NCI-H526 treated with DMSO at 0.1 percent for 48 hours (cell line): ENCODE results near the gene SYPL1.
A peak's percentile ranks its signal among the peaks of the same experiment; 100 is the strongest.

Experiments
- DNase-seq: peaks from one replicate; lab custom pipeline; 2025; lab: John Stamatoyannopoulos, UW

The SYPL1 gene

GRCh38 chr7:106092204-106092603 is 19.9 kb downstream of the SYPL1 start:
- no peak for DNase-seq

- no peak for DNase-seq
Observed at GRCh38 chr7:106089647-106090046, 22.5 kb downstream of the SYPL1 start.

DNA sequence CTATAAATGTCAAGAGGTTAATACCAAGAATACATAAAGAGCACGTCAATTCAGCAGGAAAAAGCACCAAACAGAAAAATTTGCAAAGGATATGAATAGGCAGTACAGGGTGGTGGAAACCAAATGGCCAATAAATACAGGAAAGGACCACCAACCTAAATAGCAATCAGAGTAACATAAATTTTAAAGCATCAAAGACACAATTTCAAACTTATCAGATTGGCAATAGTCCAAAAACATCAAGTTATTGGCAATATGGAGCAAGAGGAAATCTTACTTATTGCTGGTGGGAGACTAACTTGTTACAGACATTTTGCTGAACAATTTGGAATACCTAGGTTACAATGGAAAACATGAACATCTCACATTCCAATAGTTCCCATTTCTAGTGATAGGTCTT is 24.1 kb downstream of the SYPL1 start:
- no peak for DNase-seq

DNA sequence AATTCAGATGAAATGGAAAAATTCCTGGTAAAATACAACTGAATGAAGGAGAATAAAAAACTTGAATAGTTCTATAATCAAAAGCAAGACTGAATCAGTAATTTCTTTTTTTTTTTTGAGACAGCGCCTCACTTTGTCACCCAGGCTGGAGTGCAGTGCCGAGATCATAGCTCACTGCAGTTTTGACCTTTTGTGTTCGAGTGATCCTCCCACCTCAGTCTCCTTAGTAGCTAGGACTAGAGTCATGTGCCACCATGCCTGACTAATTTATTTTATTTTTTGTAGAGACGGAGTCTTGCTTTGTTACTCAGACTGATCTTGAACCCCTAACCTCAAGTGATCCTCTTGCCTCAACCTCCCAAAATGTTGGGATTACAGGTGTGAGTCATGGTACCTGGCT is 26.1 kb downstream of the SYPL1 start:
- DNase-seq = no peak

GRCh38 chr7:106085015-106085414 is 27.1 kb downstream of the SYPL1 start:
- DNase-seq = no peak

- no peak for DNase-seq
Observed at GRCh38 chr7:106083717-106084116, 28.4 kb downstream of the SYPL1 start.

DNA sequence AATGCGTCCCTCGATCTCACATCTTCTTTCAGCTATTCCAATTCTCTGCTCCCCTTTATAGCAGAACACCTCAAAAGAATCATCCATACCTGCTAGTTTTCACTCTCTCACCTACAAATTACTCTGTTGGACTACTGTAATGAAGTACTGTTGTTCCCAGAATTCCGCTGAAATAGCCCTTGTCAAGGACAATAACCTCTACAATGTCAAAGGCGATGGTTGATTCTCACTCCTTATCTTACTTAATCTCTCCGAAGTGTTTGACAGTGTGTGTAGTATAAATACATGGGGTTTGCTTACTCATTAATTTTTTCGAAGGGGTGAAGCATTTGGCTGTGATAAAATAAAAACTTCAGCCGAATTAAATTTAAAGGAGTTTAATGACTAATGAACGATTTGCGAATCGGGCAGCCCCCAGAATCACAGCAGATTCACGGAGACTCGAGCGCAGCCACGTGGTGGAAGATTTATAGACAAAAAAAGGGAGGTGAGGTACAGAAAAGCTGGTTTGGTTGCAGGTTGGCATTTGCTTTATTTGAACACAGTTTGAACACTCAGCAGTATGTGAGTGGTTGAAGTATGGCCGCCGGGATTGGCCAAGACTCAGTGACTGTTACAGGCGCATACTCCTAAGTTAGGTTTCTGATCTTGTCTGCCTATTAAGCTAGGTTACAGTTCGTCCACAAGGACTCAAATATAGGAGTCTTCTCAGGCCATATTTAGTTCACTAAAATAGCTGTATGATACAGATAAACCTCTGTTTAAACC is 29.8 kb downstream of the SYPL1 start:
- no peak for DNase-seq

DNA sequence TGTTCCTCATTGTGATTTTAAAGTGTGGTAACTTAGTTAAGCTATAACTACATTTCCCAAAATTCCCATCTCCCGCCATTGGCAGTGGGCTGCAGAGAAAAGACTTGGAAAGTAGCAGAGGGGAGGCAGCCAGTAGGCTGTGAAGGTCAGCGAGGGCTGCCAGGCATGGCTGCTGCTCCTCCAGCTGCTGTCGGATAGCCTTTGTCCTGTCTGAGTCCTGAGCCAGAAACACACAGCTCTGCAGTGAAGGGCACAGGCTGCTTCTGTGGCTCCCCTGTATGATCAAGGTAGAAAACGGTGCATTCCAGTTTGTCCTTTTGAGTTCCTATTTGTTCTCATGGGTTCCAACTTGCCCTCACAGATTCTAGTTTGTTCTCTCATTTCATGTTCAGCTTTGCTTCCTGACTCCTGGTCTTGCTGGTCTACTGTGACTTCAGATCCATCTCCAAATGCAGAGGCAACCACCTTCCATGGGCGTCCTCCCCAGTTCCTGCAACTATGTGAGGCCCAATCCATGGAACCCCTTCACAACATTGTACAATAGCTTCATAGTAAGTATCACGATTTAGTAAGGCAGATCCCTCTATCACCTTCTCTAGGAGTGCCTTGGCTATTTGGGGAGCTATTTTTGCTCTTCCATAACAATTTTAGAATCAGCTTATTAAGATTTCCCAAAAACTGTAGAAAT is 31.7 kb downstream of the SYPL1 start:
- no peak for DNase-seq

DNA sequence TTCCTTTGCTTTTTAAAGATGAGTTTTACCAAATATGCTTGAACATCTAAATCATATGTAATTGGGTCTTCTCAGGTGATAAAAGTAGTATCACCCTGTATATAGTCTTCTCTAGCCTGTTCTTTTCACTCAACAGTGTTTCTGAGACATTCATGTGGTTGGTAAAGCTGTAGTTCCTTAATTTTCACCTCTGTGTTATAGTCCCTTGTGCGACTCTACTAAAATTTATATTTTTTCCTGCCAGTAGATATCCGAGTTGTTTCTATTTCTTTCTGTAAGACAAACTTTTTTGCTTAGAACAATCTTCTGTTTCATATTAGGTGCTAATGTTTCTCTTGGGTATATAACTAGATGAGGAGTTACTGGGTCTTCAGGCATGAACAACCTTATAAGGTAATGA is 35.6 kb downstream of the SYPL1 start:
- no peak for DNase-seq

DNA sequence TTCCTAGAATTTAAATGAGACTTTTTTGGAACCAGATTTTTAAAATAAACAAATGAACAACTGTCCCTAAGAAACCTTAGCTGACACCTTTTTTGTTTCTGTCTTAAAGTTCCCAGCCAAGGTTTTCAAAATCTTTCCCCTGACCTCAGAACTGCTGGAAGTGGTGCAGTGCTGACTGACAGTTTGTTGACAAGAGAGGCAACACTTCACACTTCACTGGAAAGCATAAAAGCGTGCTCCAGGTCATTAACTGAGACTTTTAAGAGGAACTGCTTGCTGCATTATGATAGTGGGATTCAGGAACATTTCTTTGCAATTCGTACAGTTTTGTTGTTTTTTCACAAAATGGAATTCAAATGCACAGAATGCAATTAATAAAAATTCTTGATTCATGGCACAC is 36.2 kb downstream of the SYPL1 start:
- no peak for DNase-seq

GRCh38 chr7:106074257-106074656 is 37.9 kb downstream of the SYPL1 start:
- no peak for DNase-seq

GRCh38 chr7:106073701-106074100 is 38.4 kb downstream of the SYPL1 start:
- no peak for DNase-seq

GRCh38 chr7:106072715-106073091 is 39.4 kb downstream of the SYPL1 start:
- no peak for DNase-seq

GRCh38 chr7:106071999-106072714 is 40.0 kb downstream of the SYPL1 start:
- DNase-seq = no peak

- DNase-seq = peak; percentile 50
Observed at GRCh38 chr7:106071356-106071998, 40.6 kb downstream of the SYPL1 start.

- no peak for DNase-seq
Observed at GRCh38 chr7:106070567-106071254, 41.4 kb downstream of the SYPL1 start.

DNA sequence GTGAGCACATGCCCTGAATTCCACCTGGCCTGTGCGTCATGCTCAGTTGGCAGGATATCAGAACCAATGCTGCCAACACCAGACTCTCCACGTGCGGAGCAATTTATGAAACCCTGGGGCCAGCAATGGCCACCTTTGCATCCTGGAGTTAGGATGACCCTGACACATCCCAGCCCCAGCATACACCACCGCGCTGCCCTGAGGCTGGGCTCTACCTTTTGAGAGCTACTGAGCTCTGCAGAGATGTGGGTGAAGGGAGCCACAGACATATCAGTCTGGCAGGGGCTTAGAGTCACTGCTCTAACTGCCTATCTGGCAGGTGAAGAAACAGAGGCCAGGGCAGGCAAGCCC is 41.9 kb downstream of the SYPL1 start:
- no peak for DNase-seq

GRCh38 chr7:106069471-106070200 is 42.5 kb downstream of the SYPL1 start:
- no peak for DNase-seq

DNA sequence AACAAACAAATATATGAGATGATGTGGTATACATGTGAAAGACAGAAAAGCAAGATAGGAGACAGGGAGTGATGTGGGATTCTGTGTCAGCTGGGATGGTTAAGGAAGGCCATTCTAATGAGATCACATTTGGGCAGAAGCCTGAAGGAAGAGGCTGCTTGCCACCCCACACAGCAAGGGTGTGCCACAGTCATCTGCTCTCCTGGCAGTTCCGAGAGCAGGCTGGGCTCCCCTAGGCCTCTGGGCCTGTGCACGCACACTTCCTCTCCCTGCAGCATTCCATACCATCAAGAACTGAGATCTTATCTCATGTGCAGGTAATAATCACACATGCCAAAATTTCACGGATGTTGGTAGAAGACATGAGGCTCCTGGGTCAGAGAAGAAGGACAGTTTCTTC is 43.1 kb downstream of the SYPL1 start:
- DNase-seq = no peak

DNA sequence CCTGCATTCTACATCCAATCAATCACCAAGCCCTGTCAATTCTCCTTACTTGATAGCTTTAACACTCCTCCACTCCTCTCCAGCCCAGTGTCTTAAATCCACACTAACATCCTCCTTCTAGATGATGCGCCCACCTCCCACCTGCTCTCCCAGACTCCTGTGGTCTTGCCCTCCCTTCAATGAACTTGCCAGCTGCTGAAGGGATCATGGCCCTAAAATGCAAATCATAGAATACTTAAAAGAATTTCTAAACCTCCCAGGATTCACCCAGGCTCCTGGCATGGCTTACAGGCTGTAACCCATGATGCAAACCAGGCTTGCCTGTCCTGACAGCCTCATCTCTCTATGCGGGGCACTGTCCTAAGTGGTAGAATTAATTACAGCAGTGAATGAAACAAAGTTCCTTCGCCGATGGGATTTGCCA is 43.6 kb downstream of the SYPL1 start:
- no peak for DNase-seq

DNA sequence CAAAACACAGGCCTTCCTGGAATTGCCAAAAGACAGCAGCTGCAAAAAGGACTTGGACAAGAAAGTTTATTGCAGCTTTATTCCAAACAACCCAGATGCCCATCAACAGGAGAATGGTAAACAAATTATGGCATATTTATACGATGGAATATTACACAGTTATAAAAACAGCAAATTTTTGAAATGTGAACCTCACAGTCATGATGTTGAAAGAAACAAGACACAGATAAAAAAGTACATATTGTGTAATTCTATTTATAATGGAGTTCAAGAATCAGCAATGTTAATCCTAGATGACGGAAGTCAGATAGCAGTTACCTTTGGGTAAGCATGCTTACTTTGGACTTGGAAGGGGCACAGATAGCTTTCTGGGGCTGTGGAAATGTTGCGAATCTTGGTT is 44.4 kb downstream of the SYPL1 start:
- DNase-seq = no peak
